HEK293T (cell line): ENCODE measurements around the gene PXDC1.

Source experiments
- ARNT ChIP-seq: fragments of 450-650 bp; IDR thresholded peaks from 2 replicates; pipeline ENCODE4 v1.6.1; 2017; ENCODE audit warnings: mild to moderate bottlenecking
- BHLHE40 ChIP-seq: fragments of 450-650 bp; IDR thresholded peaks from 2 replicates; pipeline ENCODE4 v1.6.1; 2016; ENCODE audit warnings: mild to moderate bottlenecking, moderate library complexity, borderline replicate concordance
- CTBP1 ChIP-seq: fragments of 450-650 bp; IDR thresholded peaks from 2 replicates; pipeline ENCODE4 v1.6.1; 2016; ENCODE audit warnings: borderline replicate concordance
- ELF4 ChIP-seq: fragments of 450-650 bp; IDR thresholded peaks from 2 replicates; pipeline ENCODE4 v1.6.1; 2017; ENCODE audit warnings: antibody characterized with exemption
- FOXA1 ChIP-seq: fragments of 450-650 bp; IDR thresholded peaks from 2 replicates; pipeline ENCODE4 v1.6.1; 2016; ENCODE audit warnings: mild to moderate bottlenecking
- FOXK2 ChIP-seq: fragments of 450-650 bp; IDR thresholded peaks from 2 replicates; pipeline ENCODE4 v1.6.1; 2016; ENCODE audit warnings: mild to moderate bottlenecking
- FOXM1 ChIP-seq: fragments of 450-650 bp; IDR thresholded peaks from 2 replicates; pipeline ENCODE4 v1.6.1; 2017; ENCODE audit warnings: mild to moderate bottlenecking, borderline replicate concordance
- L3MBTL2 ChIP-seq: fragments of 450-650 bp; conservative IDR thresholded peaks from 2 replicates; pipeline ENCODE4 v1.6.1; 2016; ENCODE audit warnings: mild to moderate bottlenecking
- LEF1 ChIP-seq: fragments of 450-650 bp; IDR thresholded peaks from 2 replicates; pipeline ENCODE4 v1.6.1; 2017; ENCODE audit warnings: mild to moderate bottlenecking, borderline replicate concordance
- NFRKB ChIP-seq: fragments of 450-650 bp; IDR thresholded peaks from 2 replicates; pipeline ENCODE4 v1.6.1; 2016; ENCODE audit warnings: mild to moderate bottlenecking, moderate library complexity
- SP1 ChIP-seq: fragments of 450-650 bp; IDR thresholded peaks from 2 replicates; pipeline ENCODE4 v1.6.1; 2017
- SUZ12 ChIP-seq: fragments of 450-650 bp; IDR thresholded peaks from 2 replicates; pipeline ENCODE4 v1.6.1; 2016; ENCODE audit warnings: mild to moderate bottlenecking
- TARDBP ChIP-seq: fragments of 450-650 bp; IDR thresholded peaks from 2 replicates; pipeline ENCODE4 v1.6.1; 2016
- ZNF384 ChIP-seq: fragments of 450-650 bp; IDR thresholded peaks from 2 replicates; pipeline ENCODE4 v1.6.1; 2016

- TF ChIP-seq ELF4, result no peak
- TF ChIP-seq TARDBP, result no peak
- no peak for TF ChIP-seq BHLHE40
- TF ChIP-seq SP1, result no peak
- TF ChIP-seq FOXM1, result no peak
- no peak for TF ChIP-seq CTBP1
- no peak for TF ChIP-seq FOXK2
- no peak for TF ChIP-seq FOXA1
- no peak for TF ChIP-seq LEF1
- no peak for TF ChIP-seq SUZ12
- TF ChIP-seq ZNF384, result no peak
- no peak for TF ChIP-seq NFRKB
- TF ChIP-seq L3MBTL2, result no peak
- TF ChIP-seq ARNT, result no peak
These were observed 26.4 kb upstream of the PXDC1 start for GRCh38 chr6:3777730-3778461.
